Measurements from ENCODE around the gene ARHGAP5. TPM values are rescaled to one million over a fixed set of nuclear protein-coding genes. Genes with fewer than 3 reads are reported as not detected.

ARHGAP5 gene
- total and polyA plus RNA-seq, 2 experiments from 2014 or later, result 22.1 to 72.6 TPM

GRCh38 chr14:32059702-32060101 is 17.4 kb upstream of the ARHGAP5 start:
- Mint-ChIP-seq H3K9me3 (no peaks in the 10 kb centered on the region; the same call in 1 of the 3 replicates), H3K4me1 (peaks cover 11% of the 10 kb centered on the region), H3K4me3 (no peak overlapping the region), H3K27ac (no peak overlapping the region), H3K27me3 (ENCODE audit: insufficient read depth, low read depth, poor library complexity) (peaks cover 2% of the 10 kb centered on the region), H3K36me3 (ENCODE audit: low read depth) (no peaks in the 10 kb centered on the region)
- H3K4me3 ChIP-seq, result no peak overlapping the region
- no peak for DNase-seq (ENCODE audit: low spot score)
- no peaks in the 10 kb centered on the region for H3K36me3 ChIP-seq (ENCODE audit: insufficient read depth)
- no peaks in the 10 kb centered on the region for H3K79me2 ChIP-seq (replicated peaks; ENCODE audit: insufficient read depth)
- no peaks in the 10 kb centered on the region for H3K4me1 ChIP-seq (ENCODE audit: insufficient read depth)
- ATAC-seq, result no peak
- H3F3A ChIP-seq (replicated peaks; ENCODE audit: low read depth), result no peaks in the 10 kb centered on the region
- H4K20me1 ChIP-seq (replicated peaks; ENCODE audit: insufficient read depth), result no peaks in the 10 kb centered on the region
- peak overlapping the region; percentile 11; the same call in 1 of the 2 replicates for H3K4me2 ChIP-seq
- peak overlapping the region; percentile 53; the same call in 1 of the 2 replicates for H2AFZ ChIP-seq
- H3K9me2 ChIP-seq (ENCODE audit: insufficient read depth), result no peaks in the 10 kb centered on the region
- H3K27me3 ChIP-seq (ENCODE audit: insufficient read depth), result no peaks in the 10 kb centered on the region
- TF ChIP-seq JUNB (IDR thresholded peaks at IDR 0.05; ENCODE audit: unreplicated experiment) (no peak), CREB1 (CRISPR knock-in tag; IDR thresholded peaks at IDR 0.05; ENCODE audit: low read depth) (no peak), STAT1 (IDR thresholded peaks at IDR 0.05; ENCODE audit: unreplicated experiment) (no peak), EZH2phosphoT487 (IDR thresholded peaks at IDR 0.05; ENCODE audit: unreplicated experiment) (no peak), POLR2AphosphoS5 (IDR thresholded peaks at IDR 0.05; ENCODE audit: low read depth) (no peak), ZNF114 (CRISPR knock-in tag; IDR thresholded peaks at IDR 0.05) (no peak), NANOG (IDR thresholded peaks at IDR 0.05; ENCODE audit: borderline replicate concordance) (no peak), CTCF (conservative IDR thresholded peaks at IDR 0.05; ENCODE audit: low read depth in 2 of 2) (no peak), ZNF331 (CRISPR knock-in tag; IDR thresholded peaks at IDR 0.05; ENCODE audit: low read depth) (no peak), EZH2 (IDR thresholded peaks at IDR 0.05; ENCODE audit: low read depth, unreplicated experiment) (no peak)
- TF ChIP-seq, protein P1, sequence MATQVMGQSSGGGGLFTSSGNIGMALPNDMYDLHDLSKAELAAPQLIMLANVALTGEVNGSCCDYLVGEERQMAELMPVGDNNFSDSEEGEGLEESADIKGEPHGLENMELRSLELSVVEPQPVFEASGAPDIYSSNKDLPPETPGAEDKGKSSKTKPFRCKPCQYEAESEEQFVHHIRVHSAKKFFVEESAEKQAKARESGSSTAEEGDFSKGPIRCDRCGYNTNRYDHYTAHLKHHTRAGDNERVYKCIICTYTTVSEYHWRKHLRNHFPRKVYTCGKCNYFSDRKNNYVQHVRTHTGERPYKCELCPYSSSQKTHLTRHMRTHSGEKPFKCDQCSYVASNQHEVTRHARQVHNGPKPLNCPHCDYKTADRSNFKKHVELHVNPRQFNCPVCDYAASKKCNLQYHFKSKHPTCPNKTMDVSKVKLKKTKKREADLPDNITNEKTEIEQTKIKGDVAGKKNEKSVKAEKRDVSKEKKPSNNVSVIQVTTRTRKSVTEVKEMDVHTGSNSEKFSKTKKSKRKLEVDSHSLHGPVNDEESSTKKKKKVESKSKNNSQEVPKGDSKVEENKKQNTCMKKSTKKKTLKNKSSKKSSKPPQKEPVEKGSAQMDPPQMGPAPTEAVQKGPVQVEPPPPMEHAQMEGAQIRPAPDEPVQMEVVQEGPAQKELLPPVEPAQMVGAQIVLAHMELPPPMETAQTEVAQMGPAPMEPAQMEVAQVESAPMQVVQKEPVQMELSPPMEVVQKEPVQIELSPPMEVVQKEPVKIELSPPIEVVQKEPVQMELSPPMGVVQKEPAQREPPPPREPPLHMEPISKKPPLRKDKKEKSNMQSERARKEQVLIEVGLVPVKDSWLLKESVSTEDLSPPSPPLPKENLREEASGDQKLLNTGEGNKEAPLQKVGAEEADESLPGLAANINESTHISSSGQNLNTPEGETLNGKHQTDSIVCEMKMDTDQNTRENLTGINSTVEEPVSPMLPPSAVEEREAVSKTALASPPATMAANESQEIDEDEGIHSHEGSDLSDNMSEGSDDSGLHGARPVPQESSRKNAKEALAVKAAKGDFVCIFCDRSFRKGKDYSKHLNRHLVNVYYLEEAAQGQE (IDR thresholded peaks at IDR 0.05; ENCODE audit: unreplicated experiment), result no peak
- TF ChIP-seq, protein P2, sequence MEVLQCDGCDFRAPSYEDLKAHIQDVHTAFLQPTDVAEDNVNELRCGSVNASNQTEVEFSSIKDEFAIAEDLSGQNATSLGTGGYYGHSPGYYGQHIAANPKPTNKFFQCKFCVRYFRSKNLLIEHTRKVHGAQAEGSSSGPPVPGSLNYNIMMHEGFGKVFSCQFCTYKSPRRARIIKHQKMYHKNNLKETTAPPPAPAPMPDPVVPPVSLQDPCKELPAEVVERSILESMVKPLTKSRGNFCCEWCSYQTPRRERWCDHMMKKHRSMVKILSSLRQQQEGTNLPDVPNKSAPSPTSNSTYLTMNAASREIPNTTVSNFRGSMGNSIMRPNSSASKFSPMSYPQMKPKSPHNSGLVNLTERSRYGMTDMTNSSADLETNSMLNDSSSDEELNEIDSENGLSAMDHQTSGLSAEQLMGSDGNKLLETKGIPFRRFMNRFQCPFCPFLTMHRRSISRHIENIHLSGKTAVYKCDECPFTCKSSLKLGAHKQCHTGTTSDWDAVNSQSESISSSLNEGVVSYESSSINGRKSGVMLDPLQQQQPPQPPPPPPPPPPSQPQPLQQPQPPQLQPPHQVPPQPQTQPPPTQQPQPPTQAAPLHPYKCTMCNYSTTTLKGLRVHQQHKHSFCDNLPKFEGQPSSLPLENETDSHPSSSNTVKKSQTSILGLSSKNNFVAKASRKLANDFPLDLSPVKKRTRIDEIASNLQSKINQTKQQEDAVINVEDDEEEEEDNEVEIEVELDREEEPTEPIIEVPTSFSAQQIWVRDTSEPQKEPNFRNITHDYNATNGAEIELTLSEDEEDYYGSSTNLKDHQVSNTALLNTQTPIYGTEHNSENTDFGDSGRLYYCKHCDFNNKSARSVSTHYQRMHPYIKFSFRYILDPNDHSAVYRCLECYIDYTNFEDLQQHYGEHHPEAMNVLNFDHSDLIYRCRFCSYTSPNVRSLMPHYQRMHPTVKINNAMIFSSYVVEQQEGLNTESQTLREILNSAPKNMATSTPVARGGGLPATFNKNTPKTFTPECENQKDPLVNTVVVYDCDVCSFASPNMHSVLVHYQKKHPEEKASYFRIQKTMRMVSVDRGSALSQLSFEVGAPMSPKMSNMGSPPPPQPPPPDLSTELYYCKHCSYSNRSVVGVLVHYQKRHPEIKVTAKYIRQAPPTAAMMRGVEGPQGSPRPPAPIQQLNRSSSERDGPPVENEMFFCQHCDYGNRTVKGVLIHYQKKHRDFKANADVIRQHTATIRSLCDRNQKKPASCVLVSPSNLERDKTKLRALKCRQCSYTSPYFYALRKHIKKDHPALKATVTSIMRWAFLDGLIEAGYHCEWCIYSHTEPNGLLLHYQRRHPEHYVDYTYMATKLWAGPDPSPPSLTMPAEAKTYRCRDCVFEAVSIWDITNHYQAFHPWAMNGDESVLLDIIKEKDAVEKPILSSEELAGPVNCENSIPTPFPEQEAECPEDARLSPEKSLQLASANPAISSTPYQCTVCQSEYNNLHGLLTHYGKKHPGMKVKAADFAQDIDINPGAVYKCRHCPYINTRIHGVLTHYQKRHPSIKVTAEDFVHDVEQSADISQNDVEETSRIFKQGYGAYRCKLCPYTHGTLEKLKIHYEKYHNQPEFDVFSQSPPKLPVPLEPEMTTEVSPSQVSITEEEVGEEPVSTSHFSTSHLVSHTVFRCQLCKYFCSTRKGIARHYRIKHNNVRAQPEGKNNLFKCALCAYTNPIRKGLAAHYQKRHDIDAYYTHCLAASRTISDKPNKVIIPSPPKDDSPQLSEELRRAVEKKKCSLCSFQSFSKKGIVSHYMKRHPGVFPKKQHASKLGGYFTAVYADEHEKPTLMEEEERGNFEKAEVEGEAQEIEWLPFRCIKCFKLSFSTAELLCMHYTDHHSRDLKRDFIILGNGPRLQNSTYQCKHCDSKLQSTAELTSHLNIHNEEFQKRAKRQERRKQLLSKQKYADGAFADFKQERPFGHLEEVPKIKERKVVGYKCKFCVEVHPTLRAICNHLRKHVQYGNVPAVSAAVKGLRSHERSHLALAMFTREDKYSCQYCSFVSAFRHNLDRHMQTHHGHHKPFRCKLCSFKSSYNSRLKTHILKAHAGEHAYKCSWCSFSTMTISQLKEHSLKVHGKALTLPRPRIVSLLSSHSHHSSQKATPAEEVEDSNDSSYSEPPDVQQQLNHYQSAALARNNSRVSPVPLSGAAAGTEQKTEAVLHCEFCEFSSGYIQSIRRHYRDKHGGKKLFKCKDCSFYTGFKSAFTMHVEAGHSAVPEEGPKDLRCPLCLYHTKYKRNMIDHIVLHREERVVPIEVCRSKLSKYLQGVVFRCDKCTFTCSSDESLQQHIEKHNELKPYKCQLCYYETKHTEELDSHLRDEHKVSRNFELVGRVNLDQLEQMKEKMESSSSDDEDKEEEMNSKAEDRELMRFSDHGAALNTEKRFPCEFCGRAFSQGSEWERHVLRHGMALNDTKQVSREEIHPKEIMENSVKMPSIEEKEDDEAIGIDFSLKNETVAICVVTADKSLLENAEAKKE (CRISPR knock-in tag; IDR thresholded peaks at IDR 0.05), result no peak
- TF ChIP-seq, protein P3, sequence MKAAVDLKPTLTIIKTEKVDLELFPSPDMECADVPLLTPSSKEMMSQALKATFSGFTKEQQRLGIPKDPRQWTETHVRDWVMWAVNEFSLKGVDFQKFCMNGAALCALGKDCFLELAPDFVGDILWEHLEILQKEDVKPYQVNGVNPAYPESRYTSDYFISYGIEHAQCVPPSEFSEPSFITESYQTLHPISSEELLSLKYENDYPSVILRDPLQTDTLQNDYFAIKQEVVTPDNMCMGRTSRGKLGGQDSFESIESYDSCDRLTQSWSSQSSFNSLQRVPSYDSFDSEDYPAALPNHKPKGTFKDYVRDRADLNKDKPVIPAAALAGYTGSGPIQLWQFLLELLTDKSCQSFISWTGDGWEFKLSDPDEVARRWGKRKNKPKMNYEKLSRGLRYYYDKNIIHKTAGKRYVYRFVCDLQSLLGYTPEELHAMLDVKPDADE (IDR thresholded peaks at IDR 0.05), result no peak
- no peak overlapping the region for H3K27ac ChIP-seq (ENCODE audit: low read depth)
